Measurements from ENCODE around the gene MEIS1. TPM values are rescaled to one million over a fixed set of nuclear protein-coding genes. Genes with fewer than 3 reads are reported as not detected.

The MEIS1 gene
- total and polyA plus RNA-seq, 2 donors (not counting 1 experiment from before 2014, with no cell fraction given), result 0.03 TPM; not detected in 1

- intact Hi-C loops (cut with micrococcal nuclease), result no loop called here
- Histone ChIP-seq H3K27me3 (replicated peaks in 1 of 4; ENCODE audit: control extremely low read depth in 1 of 4, control insufficient read depth in 3 of 4, insufficient read depth in 4 of 4, low read length in 3 of 4) (peaks cover 0 to 3% (median under 1%) of the 10 kb centered on the region in 4 experiments), H3K27ac (ENCODE audit: low read length in 2 of 2) (no peak overlapping the region), H4K20me1 (ENCODE audit: control insufficient read depth, insufficient read depth, low read length, poor library complexity, severe bottlenecking) (no peaks in the 10 kb centered on the region), H3K79me2 (ENCODE audit: control insufficient read depth, insufficient read depth, low read length) (no peaks in the 10 kb centered on the region), H2AFZ (ENCODE audit: insufficient read depth, low read depth, low read length, poor library complexity, severe bottlenecking) (no peak overlapping the region), H3K36me3 (replicated peaks in 1 of 2; ENCODE audit: control extremely low read depth in 1 of 2, control insufficient read depth in 1 of 2, extremely low read depth in 1 of 2, insufficient read depth in 2 of 2, low read length in 1 of 2) (no peaks in the 10 kb centered on the region), H3K4me3 (ENCODE audit: control extremely low read depth in 1 of 5, extremely low read depth in 1 of 5, insufficient read depth in 1 of 5, low read depth in 2 of 5, low read length in 4 of 5) (no peak overlapping the region), H3K4me1 (ENCODE audit: control insufficient read depth in 2 of 2, insufficient read depth in 2 of 2, low read length in 2 of 2) (no peaks in the 10 kb centered on the region), H3K9me3 (ENCODE audit: control extremely low read depth in 1 of 3, control insufficient read depth in 2 of 3, insufficient read depth in 1 of 3, low read length in 2 of 3) (peaks cover 0 to 2% (median 0%) of the 10 kb centered on the region in 3 donors), H3K9ac (ENCODE audit: low read length) (no peak overlapping the region), H3K4me2 (replicated peaks; ENCODE audit: low read depth, low read length, poor library complexity, severe bottlenecking) (no peak overlapping the region)
- Mint-ChIP-seq H3K4me1 (no peaks in the 10 kb centered on the region), H3K27me3 (peaks cover 20% of the 10 kb centered on the region), H3K9me3 (ENCODE audit: insufficient read depth) (no peaks in the 10 kb centered on the region), H3K27ac (no peak overlapping the region), H3K4me3 (no peak overlapping the region)
- ATAC-seq (ENCODE audit: low read depth), result no peak
- no peak for DNase-seq
- WGBS (ENCODE audit: insufficient coverage), result 83% methylated on average over 1 of the region's 2 CpGs
- TF ChIP-seq EZH2 (IDR thresholded peaks at IDR 0.05; ENCODE audit: borderline replicate concordance, insufficient read depth, low read depth, low read length, poor library complexity, severe bottlenecking), result no peak
- no peak for TF ChIP-seq CTCF (IDR thresholded peaks at IDR 0.05)
- ChIA-PET CTCF (no interaction called here), POLR2A (no interaction called here)
Measured at GRCh38 chr2:66566726-66567399, 131.9 kb downstream of the MEIS1 start.

DNA sequence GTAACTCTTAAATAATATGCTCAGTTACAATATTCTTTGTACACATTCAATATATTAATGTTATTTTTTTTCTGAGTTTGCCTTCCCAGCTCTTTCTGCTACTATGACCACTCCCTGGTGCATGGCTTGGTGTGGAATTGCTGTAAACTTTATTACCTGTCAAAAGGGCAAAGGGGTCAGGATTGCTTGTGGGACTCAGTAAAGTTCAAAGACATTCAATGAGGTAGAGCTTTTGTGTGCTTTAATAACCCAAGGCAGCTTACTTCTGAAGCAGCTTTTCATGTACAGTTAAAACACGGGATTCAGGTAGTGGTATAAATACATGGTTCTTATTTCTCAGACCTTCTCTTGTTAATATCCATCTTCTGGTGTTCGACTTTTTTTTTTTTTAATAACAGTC is 132.8 kb downstream of the MEIS1 start:
- Histone ChIP-seq H3K4me2 (replicated peaks; ENCODE audit: low read depth, low read length, poor library complexity, severe bottlenecking) (no peak overlapping the region), H3K9me3 (ENCODE audit: control extremely low read depth in 1 of 3, control insufficient read depth in 2 of 3, insufficient read depth in 1 of 3, low read length in 2 of 3) (no peaks in the 10 kb centered on the region), H3K36me3 (replicated peaks in 1 of 2; ENCODE audit: control extremely low read depth in 1 of 2, control insufficient read depth in 1 of 2, extremely low read depth in 1 of 2, insufficient read depth in 2 of 2, low read length in 1 of 2) (no peaks in the 10 kb centered on the region), H3K4me1 (ENCODE audit: control insufficient read depth in 2 of 2, insufficient read depth in 2 of 2, low read length in 2 of 2) (no peaks in the 10 kb centered on the region), H3K79me2 (ENCODE audit: control insufficient read depth, insufficient read depth, low read length) (no peaks in the 10 kb centered on the region), H3K4me3 (ENCODE audit: control extremely low read depth in 1 of 5, extremely low read depth in 1 of 5, insufficient read depth in 1 of 5, low read depth in 2 of 5, low read length in 4 of 5) (no peak overlapping the region), H4K20me1 (ENCODE audit: control insufficient read depth, insufficient read depth, low read length, poor library complexity, severe bottlenecking) (no peaks in the 10 kb centered on the region), H3K27me3 (replicated peaks in 1 of 4; ENCODE audit: control extremely low read depth in 1 of 4, control insufficient read depth in 3 of 4, insufficient read depth in 4 of 4, low read length in 3 of 4) (peaks cover 0 to 9% (median 2%) of the 10 kb centered on the region in 4 experiments), H3K27ac (ENCODE audit: low read length in 2 of 2) (no peak overlapping the region), H2AFZ (ENCODE audit: insufficient read depth, low read depth, low read length, poor library complexity, severe bottlenecking) (no peak overlapping the region), H3K9ac (ENCODE audit: low read length) (no peak overlapping the region)
- no peak overlapping the region for H3K4me3 Mint-ChIP-seq
- no peak for TF ChIP-seq CTCF (IDR thresholded peaks at IDR 0.05)
- no peak for TF ChIP-seq EZH2 (IDR thresholded peaks at IDR 0.05; ENCODE audit: borderline replicate concordance, insufficient read depth, low read depth, low read length, poor library complexity, severe bottlenecking)
- no peaks in the 10 kb centered on the region for H3K4me1 Mint-ChIP-seq
- H3K27me3 Mint-ChIP-seq, result peaks cover 18% of the 10 kb centered on the region
- H3K27ac Mint-ChIP-seq, result no peak overlapping the region
- POLR2A ChIA-PET, result no interaction called here
- no CpG with 5 or more reads among the region's 2 CpGs for WGBS (ENCODE audit: insufficient coverage)
- CTCF ChIA-PET, result no interaction called here
- no peaks in the 10 kb centered on the region for H3K9me3 Mint-ChIP-seq (ENCODE audit: insufficient read depth)
- intact Hi-C loops (cut with micrococcal nuclease), result no loop called here
- DNase-seq (no peak), ATAC-seq (ENCODE audit: low read depth) (no peak)

Measured in B cell (primary cell).